Measurements from ENCODE around the gene TMEM214. TPM values are rescaled to one million over a fixed set of nuclear protein-coding genes. Genes with fewer than 3 reads are reported as not detected.

TMEM214 gene, protein sequence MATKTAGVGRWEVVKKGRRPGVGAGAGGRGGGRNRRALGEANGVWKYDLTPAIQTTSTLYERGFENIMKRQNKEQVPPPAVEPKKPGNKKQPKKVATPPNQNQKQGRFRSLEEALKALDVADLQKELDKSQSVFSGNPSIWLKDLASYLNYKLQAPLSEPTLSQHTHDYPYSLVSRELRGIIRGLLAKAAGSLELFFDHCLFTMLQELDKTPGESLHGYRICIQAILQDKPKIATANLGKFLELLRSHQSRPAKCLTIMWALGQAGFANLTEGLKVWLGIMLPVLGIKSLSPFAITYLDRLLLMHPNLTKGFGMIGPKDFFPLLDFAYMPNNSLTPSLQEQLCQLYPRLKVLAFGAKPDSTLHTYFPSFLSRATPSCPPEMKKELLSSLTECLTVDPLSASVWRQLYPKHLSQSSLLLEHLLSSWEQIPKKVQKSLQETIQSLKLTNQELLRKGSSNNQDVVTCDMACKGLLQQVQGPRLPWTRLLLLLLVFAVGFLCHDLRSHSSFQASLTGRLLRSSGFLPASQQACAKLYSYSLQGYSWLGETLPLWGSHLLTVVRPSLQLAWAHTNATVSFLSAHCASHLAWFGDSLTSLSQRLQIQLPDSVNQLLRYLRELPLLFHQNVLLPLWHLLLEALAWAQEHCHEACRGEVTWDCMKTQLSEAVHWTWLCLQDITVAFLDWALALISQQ
- total RNA-seq (2014; rRNA removed; shearing (Covaris generic); ENCODE audit: low replicate concordance): 20.8 and 31.8 TPM in 2 replicates

DNA sequence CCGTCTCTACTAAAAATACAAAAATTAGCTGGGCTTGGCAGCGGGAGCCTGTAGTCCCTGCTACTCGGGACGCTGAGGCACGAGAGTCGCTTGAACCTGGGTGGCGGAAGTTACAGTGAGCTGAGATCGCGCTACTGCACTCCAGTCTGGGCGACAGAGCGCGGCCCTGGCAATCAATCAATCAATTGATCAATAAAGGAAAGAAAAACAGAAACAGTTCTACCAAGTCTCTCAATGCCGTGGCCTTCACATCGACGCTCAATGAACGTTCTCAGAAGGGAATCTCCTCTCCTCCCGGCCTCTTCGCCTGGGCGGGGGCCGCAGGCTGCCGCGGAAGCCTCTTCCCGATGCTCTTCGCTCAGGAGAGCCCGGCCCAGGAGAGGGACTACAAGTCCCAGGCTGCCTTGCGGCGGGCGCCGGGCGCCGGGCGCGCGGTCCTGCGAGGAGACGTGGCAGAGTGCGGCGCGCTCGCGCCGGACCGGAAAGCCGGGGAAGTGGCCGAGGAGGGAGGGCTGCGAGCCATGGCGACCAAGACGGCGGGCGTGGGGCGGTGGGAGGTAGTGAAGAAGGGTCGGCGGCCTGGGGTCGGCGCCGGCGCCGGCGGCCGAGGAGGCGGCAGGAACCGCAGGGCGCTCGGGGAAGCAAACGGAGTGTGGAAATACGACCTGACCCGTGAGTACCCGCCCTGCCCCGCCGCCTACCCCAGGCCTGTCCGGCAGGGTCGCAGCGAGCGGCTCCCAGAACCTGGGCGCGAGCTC is at the start of gene TMEM214:
Gene TMEM214, plus strand, starts transcription at position 471 of the 758 bp plus-strand sequence. Its CDS starts 51 bp downstream, at position 522.
- peak within 1 kb of the TSS; percentile 85 for H3K4me3 ChIP-seq (ENCODE audit: low read length)
- peak within 1 kb of the TSS; percentile 96 for H2AFZ ChIP-seq (ENCODE audit: low read length)
- peak within 1 kb of the TSS; percentile 92 for H3K9ac ChIP-seq (ENCODE audit: low read length)
- peaks cover 17% of the 10 kb centered on the region for H3K4me1 ChIP-seq (ENCODE audit: low read length)
- no peaks in the 10 kb centered on the region for H4K20me1 ChIP-seq (ENCODE audit: insufficient read depth, low read depth, low read length)
- peak within 1 kb of the TSS; percentile 94 for H3K4me2 ChIP-seq (ENCODE audit: low read depth, low read length, poor library complexity, severe bottlenecking)
- H3K9me2 ChIP-seq (replicated peaks; ENCODE audit: insufficient read depth, low read length): no peaks in the 10 kb centered on the region
- H3K36me3 ChIP-seq (ENCODE audit: insufficient read depth, low read length): peaks cover 17% of the 10 kb centered on the region; the same call in 1 of the 2 replicates
- DNase-seq: peak; percentile 92
- H3K9me3 ChIP-seq (ENCODE audit: low read length): no peaks in the 10 kb centered on the region
- H3K27me3 ChIP-seq (ENCODE audit: low read length): no peaks in the 10 kb centered on the region
- H3K27ac ChIP-seq (ENCODE audit: low read length): no peak within 1 kb of the TSS
- peaks cover 27% of the 10 kb centered on the region for H3K79me2 ChIP-seq (ENCODE audit: low read length)

DNA sequence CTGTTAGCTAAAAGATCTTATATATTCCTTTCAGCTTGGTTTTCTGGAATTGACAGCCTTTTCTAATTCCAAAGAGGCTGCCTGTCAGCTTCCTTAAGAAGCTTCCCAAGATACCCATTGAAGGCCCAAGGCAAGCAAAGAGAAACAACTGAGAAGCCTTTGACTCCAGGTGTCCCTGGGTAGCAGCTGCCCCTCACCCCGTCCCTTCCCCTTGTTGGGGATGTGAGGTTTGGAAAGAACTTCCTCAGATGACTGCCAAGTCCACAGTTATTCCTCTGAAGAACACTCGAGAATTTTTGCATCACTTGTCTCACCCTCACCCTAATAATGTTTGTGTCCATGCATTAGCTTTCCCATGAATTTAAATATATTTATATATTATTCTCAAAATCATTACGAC is 49.0 kb upstream of the TMEM214 start:
- Histone ChIP-seq H3K9me2 (replicated peaks; ENCODE audit: insufficient read depth, low read length) (no peaks in the 10 kb centered on the region), H3K9ac (ENCODE audit: low read length) (no peak overlapping the region), H3K4me3 (ENCODE audit: low read length) (no peak overlapping the region), H3K27ac (ENCODE audit: low read length) (no peak overlapping the region), H3K79me2 (ENCODE audit: low read length) (no peaks in the 10 kb centered on the region), H3K4me2 (ENCODE audit: low read depth, low read length, poor library complexity, severe bottlenecking) (no peak overlapping the region), H4K20me1 (ENCODE audit: insufficient read depth, low read depth, low read length) (no peaks in the 10 kb centered on the region), H3K27me3 (ENCODE audit: low read length) (no peaks in the 10 kb centered on the region), H3K9me3 (ENCODE audit: low read length) (no peaks in the 10 kb centered on the region), H2AFZ (ENCODE audit: low read length) (no peak overlapping the region), H3K4me1 (ENCODE audit: low read length) (no peaks in the 10 kb centered on the region), H3K36me3 (ENCODE audit: insufficient read depth, low read length) (no peaks in the 10 kb centered on the region)
- DNase-seq: no peak

DNA sequence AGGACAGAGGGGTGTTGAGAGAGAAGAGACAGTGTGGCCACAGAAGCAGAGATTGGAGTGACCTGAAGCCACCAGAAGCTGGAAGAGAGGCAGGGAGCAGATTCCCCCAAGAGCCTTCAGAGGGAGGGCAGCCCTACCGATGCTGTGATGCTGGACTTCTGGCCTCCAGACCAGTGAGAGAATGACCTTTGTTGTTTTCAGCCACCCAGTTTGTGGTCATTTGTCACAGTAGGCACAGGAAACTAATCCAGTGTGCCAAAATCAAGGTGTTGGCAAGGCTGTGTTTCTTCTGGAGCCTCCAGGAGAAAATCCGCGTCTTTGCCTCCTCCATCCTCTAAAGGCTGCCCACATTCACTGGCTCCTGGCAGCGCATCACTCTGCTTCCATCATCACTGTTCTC is 47.0 kb upstream of the TMEM214 start:
- no peaks in the 10 kb centered on the region for H3K9me2 ChIP-seq (replicated peaks; ENCODE audit: insufficient read depth, low read length)
- H3K27ac ChIP-seq (ENCODE audit: low read length): no peak overlapping the region
- no peaks in the 10 kb centered on the region for H3K27me3 ChIP-seq (ENCODE audit: low read length)
- no peaks in the 10 kb centered on the region for H3K79me2 ChIP-seq (ENCODE audit: low read length)
- no peaks in the 10 kb centered on the region for H3K36me3 ChIP-seq (ENCODE audit: insufficient read depth, low read length)
- no peak overlapping the region for H2AFZ ChIP-seq (ENCODE audit: low read length)
- H4K20me1 ChIP-seq (ENCODE audit: insufficient read depth, low read depth, low read length): no peaks in the 10 kb centered on the region
- no peak overlapping the region for H3K4me3 ChIP-seq (ENCODE audit: low read length)
- H3K9ac ChIP-seq (ENCODE audit: low read length): no peak overlapping the region
- H3K4me2 ChIP-seq (ENCODE audit: low read depth, low read length, poor library complexity, severe bottlenecking): no peak overlapping the region
- H3K4me1 ChIP-seq (ENCODE audit: low read length): no peaks in the 10 kb centered on the region
- DNase-seq: no peak
- H3K9me3 ChIP-seq (ENCODE audit: low read length): no peaks in the 10 kb centered on the region

DNA sequence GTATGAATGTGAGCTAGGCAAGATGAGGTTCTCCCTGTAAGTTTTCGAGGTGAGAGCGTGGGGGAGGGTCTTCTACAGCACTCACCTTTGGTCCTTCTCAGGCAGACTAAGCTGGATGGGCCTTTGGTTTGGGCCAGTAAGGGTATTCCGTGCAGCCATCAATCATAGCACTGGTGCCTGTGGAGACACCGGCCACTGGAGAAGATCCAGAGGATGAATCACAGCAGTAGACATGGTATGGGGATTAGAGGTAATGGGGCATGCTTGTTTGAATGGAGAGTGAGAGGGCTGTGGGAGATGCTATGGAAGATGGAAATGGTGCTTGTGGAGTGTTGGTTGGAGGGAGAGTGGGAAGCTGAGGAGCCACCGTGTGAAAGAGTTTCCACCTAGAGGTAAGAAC is 46.2 kb upstream of the TMEM214 start:
- H3K27me3 ChIP-seq (ENCODE audit: low read length): no peaks in the 10 kb centered on the region
- H4K20me1 ChIP-seq (ENCODE audit: insufficient read depth, low read depth, low read length): no peaks in the 10 kb centered on the region
- no peak overlapping the region for H2AFZ ChIP-seq (ENCODE audit: low read length)
- no peak overlapping the region for H3K27ac ChIP-seq (ENCODE audit: low read length)
- H3K4me1 ChIP-seq (ENCODE audit: low read length): no peaks in the 10 kb centered on the region
- DNase-seq: no peak
- H3K9me2 ChIP-seq (replicated peaks; ENCODE audit: insufficient read depth, low read length): no peaks in the 10 kb centered on the region
- H3K4me3 ChIP-seq (ENCODE audit: low read length): no peak overlapping the region
- no peaks in the 10 kb centered on the region for H3K9me3 ChIP-seq (ENCODE audit: low read length)
- no peaks in the 10 kb centered on the region for H3K79me2 ChIP-seq (ENCODE audit: low read length)
- H3K4me2 ChIP-seq (ENCODE audit: low read depth, low read length, poor library complexity, severe bottlenecking): no peak overlapping the region
- H3K36me3 ChIP-seq (ENCODE audit: insufficient read depth, low read length): no peaks in the 10 kb centered on the region
- H3K9ac ChIP-seq (ENCODE audit: low read length): no peak overlapping the region

DNA sequence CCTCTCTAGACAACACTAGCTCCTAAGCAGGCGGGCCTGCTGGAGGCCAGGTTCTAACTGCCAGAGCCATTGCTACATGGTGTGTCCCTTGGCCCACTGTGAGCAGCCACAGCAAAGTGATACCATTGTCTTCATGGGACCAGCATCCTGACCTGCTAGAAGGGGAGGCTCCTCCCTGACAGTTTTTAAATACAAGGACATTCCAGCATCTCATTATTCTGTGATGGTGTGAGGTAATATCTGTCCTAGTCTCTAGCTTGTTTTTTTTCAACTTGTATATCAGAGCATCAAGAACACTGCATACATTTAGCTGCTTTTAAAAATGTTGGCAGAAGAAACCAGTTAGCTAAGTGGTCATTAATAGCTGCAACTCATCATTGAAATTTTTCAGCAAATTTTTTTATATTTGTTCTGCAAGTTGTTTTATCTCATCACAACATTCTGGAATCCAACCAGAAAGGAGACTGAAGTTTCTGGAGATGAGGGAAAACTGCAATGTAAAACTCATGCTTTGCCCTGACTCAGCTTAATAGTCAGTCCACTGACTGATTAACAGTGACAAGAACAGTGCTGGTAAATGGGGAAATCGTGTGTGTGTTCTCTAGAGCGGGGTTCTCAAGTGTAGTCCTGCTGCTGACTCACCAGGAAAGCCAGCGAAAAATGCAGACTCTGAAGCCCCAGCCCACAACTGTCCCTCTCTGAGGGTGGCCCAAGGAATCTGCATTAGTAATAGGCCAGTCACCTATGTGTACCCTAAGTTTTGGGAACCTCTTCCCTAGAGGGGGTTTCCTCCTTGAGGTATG is 44.5 kb upstream of the TMEM214 start:
- Histone ChIP-seq H3K4me2 (ENCODE audit: low read depth, low read length, poor library complexity, severe bottlenecking) (no peak overlapping the region), H3K9me2 (replicated peaks; ENCODE audit: insufficient read depth, low read length) (no peaks in the 10 kb centered on the region), H3K4me1 (ENCODE audit: low read length) (no peaks in the 10 kb centered on the region), H3K27me3 (ENCODE audit: low read length) (no peaks in the 10 kb centered on the region), H3K36me3 (ENCODE audit: insufficient read depth, low read length) (no peaks in the 10 kb centered on the region), H3K9ac (ENCODE audit: low read length) (no peak overlapping the region), H3K27ac (ENCODE audit: low read length) (no peak overlapping the region), H3K4me3 (ENCODE audit: low read length) (no peak overlapping the region), H4K20me1 (ENCODE audit: insufficient read depth, low read depth, low read length) (no peaks in the 10 kb centered on the region), H2AFZ (ENCODE audit: low read length) (no peak overlapping the region), H3K79me2 (ENCODE audit: low read length) (no peaks in the 10 kb centered on the region), H3K9me3 (ENCODE audit: low read length) (no peaks in the 10 kb centered on the region)
- DNase-seq: no peak

DNA sequence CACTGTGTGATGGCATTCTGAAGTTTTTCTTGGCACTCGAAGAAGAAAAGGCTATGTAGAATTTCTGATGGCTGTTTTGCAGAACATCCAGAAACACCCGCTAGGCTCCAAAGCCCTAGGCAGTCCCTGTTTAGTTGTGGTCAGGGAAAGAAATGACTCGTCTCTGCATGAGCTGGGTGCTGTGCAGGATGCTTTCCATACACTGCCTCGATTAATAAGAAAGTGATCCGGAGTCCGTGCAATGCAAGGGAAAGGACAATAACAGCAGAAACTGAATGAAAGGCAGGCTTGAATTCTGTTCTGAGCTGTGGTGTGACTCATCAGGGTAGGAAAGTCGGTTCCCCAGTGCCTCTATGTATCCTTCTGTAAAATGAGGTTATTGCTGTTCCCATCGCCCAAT is 43.6 kb upstream of the TMEM214 start:
- Histone ChIP-seq H2AFZ (ENCODE audit: low read length) (no peak overlapping the region), H4K20me1 (ENCODE audit: insufficient read depth, low read depth, low read length) (no peaks in the 10 kb centered on the region), H3K4me3 (ENCODE audit: low read length) (no peak overlapping the region), H3K27ac (ENCODE audit: low read length) (no peak overlapping the region), H3K9me2 (replicated peaks; ENCODE audit: insufficient read depth, low read length) (no peaks in the 10 kb centered on the region), H3K4me1 (ENCODE audit: low read length) (no peaks in the 10 kb centered on the region), H3K36me3 (ENCODE audit: insufficient read depth, low read length) (no peaks in the 10 kb centered on the region), H3K27me3 (ENCODE audit: low read length) (no peaks in the 10 kb centered on the region), H3K79me2 (ENCODE audit: low read length) (no peaks in the 10 kb centered on the region), H3K9me3 (ENCODE audit: low read length) (no peaks in the 10 kb centered on the region), H3K9ac (ENCODE audit: low read length) (no peak overlapping the region), H3K4me2 (ENCODE audit: low read depth, low read length, poor library complexity, severe bottlenecking) (no peak overlapping the region)
- DNase-seq: no peak

DNA sequence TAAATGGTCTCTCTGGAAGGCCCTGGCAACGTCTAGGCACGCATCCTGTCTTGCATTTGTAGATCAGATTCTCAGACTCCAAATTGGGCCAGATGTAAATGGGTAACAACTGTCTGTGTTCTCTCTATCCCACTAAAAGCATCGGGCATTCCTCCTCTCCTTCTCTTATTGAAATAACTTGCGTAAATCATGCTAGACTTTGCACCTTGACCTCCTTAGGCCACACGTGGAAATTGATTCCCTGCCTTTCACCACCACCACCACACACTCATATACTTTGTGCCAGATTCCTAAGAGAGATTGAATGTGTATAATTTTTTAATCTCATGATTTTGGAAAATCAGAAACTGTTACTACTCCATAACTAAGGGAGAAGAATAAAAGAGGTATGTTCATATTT is 41.0 kb upstream of the TMEM214 start:
- no peak for DNase-seq
- no peak overlapping the region for H3K4me3 ChIP-seq (ENCODE audit: low read length)
- no peak overlapping the region for H3K4me2 ChIP-seq (ENCODE audit: low read depth, low read length, poor library complexity, severe bottlenecking)
- no peak overlapping the region for H3K9ac ChIP-seq (ENCODE audit: low read length)
- no peaks in the 10 kb centered on the region for H3K27me3 ChIP-seq (ENCODE audit: low read length)
- H3K9me3 ChIP-seq (ENCODE audit: low read length): no peaks in the 10 kb centered on the region
- H2AFZ ChIP-seq (ENCODE audit: low read length): no peak overlapping the region
- no peak overlapping the region for H3K27ac ChIP-seq (ENCODE audit: low read length)
- no peaks in the 10 kb centered on the region for H3K9me2 ChIP-seq (replicated peaks; ENCODE audit: insufficient read depth, low read length)
- H4K20me1 ChIP-seq (ENCODE audit: insufficient read depth, low read depth, low read length): no peaks in the 10 kb centered on the region
- no peaks in the 10 kb centered on the region for H3K4me1 ChIP-seq (ENCODE audit: low read length)
- H3K79me2 ChIP-seq (ENCODE audit: low read length): no peaks in the 10 kb centered on the region
- no peaks in the 10 kb centered on the region for H3K36me3 ChIP-seq (ENCODE audit: insufficient read depth, low read length)
